ENCODE results near the gene PFKFB4. TPM values are rescaled to one million over a fixed set of nuclear protein-coding genes. Genes with fewer than 3 reads are reported as not detected.
"Not testable (repeated sequence)": the region's sequence is repeated elsewhere in the genome, so short reads cannot be mapped to it uniquely, and the experiment has no call there.

PFKFB4 gene
- total RNA-seq, 4 donors from 2014 or later, result 1.8 to 2.9 (median 1.9) TPM

DNA sequence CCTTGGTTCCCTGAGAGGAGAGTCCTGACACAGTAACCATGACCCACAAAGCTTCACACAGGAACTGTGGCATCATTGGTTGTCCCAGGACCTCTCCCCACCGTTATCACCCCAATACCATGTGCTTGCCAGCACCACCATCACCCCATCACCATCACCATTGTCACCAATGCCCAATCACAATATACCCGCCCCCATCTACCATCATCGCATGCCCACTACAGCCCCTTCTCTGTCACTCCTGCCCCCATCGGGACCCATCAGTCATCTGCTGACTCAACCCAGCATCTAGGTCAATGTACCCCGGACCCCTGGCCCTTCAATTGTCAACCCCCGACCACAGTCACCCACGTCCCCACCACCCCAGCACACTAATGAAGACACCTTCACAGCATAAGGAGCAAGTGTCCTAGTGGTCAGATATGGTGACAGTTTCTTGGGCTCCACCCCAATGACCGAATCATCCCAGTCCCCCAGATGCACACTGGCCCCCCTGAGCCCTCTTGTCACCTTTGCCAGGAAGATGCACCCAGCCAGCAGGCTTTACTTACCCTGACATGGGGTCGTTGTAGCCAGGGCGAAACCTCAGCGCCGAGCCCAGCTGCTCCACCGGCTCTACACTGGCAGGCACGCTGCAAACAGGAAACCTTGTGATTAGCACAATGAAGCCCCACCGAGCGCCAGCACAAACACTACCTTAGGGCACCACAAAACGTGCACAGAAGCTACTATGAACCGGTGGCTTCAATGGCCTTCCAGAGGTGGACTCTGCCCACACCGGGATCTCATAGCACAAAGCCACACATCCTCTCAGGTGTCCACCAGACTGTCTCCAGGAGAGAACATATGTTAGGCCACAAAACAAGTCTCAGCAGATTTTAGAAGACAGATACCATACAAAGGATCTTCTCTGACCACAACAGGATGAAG is 77.7 kb downstream of the PFKFB4 start:
- Histone ChIP-seq H3K36me3 (peaks cover 0 to 31% (median 15%) of the 10 kb centered on the region in 4 donors), H3K9me3 (no peaks in the 10 kb centered on the region), H3K27ac (replicated peaks in 1 of 4) (no peak overlapping the region), H3K27me3 (no peaks in the 10 kb centered on the region), H3K4me3 (no peak overlapping the region), H3K4me1 (no peaks in the 10 kb centered on the region)
- WGBS, result 85% methylated on average over 10 of the region's 19 CpGs
- no peak for TF ChIP-seq POLR2AphosphoS5 (IDR thresholded peaks at IDR 0.05)
- no peak for TF ChIP-seq EP300 (IDR thresholded peaks at IDR 0.05)
- TF ChIP-seq POLR2A (IDR thresholded peaks at IDR 0.05; ENCODE audit: low read depth), result no peak
- TF ChIP-seq, protein P1, sequence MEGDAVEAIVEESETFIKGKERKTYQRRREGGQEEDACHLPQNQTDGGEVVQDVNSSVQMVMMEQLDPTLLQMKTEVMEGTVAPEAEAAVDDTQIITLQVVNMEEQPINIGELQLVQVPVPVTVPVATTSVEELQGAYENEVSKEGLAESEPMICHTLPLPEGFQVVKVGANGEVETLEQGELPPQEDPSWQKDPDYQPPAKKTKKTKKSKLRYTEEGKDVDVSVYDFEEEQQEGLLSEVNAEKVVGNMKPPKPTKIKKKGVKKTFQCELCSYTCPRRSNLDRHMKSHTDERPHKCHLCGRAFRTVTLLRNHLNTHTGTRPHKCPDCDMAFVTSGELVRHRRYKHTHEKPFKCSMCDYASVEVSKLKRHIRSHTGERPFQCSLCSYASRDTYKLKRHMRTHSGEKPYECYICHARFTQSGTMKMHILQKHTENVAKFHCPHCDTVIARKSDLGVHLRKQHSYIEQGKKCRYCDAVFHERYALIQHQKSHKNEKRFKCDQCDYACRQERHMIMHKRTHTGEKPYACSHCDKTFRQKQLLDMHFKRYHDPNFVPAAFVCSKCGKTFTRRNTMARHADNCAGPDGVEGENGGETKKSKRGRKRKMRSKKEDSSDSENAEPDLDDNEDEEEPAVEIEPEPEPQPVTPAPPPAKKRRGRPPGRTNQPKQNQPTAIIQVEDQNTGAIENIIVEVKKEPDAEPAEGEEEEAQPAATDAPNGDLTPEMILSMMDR (IDR thresholded peaks at IDR 0.05), result no peak
- no peak for DNase-seq (ENCODE audit: extremely low spot score)
- intact Hi-C loops (cut with DNase I), result no loop called here

DNA sequence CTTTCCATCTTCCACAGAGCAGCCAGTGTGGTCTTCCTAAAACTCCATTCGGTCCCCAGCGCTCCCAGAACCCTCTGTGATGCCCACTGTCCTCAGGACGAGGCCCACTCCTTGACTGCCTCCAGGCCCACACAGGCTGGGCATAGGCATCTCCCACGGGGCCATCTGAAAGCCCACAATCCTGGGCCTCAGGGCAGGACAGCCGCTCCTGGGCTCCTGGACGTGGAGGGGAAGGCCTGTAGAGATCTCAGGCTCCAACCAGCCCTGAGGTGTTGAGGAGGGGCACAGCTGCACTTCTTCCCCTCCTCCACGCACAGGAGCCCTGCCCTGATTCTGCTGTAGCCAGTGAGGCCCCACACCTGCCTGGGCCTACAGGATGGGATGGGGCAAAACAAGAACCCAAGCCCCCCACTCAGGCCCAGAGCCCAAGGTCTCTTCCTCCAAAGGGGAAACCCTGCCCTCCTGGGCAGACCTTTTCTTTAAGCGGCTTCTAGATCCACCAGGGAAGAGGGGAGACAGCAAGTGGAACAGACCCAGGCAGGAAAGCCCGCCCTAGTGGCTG is 78.6 kb downstream of the PFKFB4 start:
- WGBS, result 81% methylated on average over 9 of the region's 9 CpGs
- intact Hi-C loops (cut with DNase I), result no loop called here
- peak overlapping the region in 2 of 4 donors; percentile 25 to 27 for H3K27ac ChIP-seq (replicated peaks in 1 of 4)
- H3K4me3 ChIP-seq, result no peak overlapping the region
- H3K9me3 ChIP-seq, result no peaks in the 10 kb centered on the region
- TF ChIP-seq POLR2AphosphoS5 (IDR thresholded peaks at IDR 0.05), result no peak
- no peak for TF ChIP-seq EP300 (IDR thresholded peaks at IDR 0.05)
- peaks cover 0 to 31% (median 15%) of the 10 kb centered on the region in 4 donors for H3K36me3 ChIP-seq
- H3K4me1 ChIP-seq, result peaks cover 7 to 8% (median 7%) of the 10 kb centered on the region in 4 donors
- no peaks in the 10 kb centered on the region for H3K27me3 ChIP-seq
- DNase-seq (ENCODE audit: extremely low spot score), result no peak

DNA sequence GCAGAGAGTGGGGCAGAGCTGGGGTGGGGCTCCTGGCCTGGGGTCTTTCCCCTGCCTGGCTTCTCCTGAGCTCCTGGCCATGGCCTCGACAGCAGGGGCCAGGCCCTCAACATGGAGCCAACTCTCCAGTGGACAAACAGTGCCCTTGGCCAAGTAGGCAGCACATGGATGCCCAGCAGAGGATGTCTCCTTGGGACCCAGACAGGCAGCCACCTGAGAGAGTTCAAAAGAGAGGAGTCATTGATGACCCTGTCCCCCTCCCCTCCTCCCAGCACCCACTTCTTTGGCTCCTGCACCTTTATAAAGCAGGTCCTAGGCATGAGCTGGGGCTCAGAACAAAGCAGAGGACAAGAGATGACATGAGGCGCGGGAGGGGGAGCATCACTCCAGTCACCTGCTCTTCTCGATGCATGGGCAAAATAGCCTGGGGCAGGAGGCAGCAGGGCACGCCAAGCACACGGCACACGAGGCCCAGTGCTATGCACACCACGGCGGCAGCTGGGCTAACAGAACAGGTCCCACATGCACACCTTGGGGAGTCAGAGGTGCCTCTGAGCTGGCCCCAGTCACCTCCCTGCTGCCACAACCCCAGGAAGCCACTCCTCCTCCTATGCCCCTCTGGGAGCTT is 80.1 kb downstream of the PFKFB4 start:
- Histone ChIP-seq H3K4me1 (peaks cover 16 to 18% (median 18%) of the 10 kb centered on the region in 4 donors), H3K4me3 (no peak overlapping the region), H3K36me3 (peaks cover 0 to 31% (median 15%) of the 10 kb centered on the region in 4 donors), H3K27me3 (no peaks in the 10 kb centered on the region), H3K9me3 (no peaks in the 10 kb centered on the region), H3K27ac (replicated peaks in 1 of 4) (no peak overlapping the region)
- intact Hi-C loops (cut with DNase I), result no loop called here
- no peak for DNase-seq (ENCODE audit: extremely low spot score)
- WGBS, result 91% methylated on average over 9 of the region's 9 CpGs
- TF ChIP-seq POLR2AphosphoS5 (IDR thresholded peaks at IDR 0.05) (no peak), POLR2A (IDR thresholded peaks at IDR 0.05; ENCODE audit: low read depth) (no peak), EP300 (IDR thresholded peaks at IDR 0.05) (no peak)

DNA sequence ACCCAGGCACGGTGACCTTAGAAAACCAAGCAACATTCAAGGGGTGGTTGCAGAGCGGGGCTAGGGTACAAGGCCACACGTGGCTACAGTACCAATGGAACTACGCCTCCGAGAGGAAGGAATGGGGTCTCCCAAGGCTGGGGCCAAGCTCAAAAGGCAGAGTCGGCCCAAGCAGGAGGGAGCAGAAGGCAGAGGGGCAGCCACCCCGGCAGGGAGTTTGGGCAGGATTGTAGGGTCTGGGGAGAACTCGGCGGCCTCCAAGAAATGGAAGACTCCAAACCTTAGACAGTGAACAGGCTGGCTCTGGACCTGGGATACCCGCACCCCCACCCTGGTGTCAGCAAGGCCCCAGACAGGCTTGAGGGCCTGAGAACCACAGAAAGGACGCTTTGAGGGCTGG is 81.4 kb downstream of the PFKFB4 start:
- DNase-seq (ENCODE audit: extremely low spot score), result no peak
- peaks cover 0 to 34% (median 14%) of the 10 kb centered on the region in 4 donors for H3K36me3 ChIP-seq
- H3K9me3 ChIP-seq, result no peaks in the 10 kb centered on the region
- no peak for TF ChIP-seq POLR2A (IDR thresholded peaks at IDR 0.05; ENCODE audit: low read depth)
- no peak for TF ChIP-seq EP300 (IDR thresholded peaks at IDR 0.05)
- TF ChIP-seq, protein P1 (IDR thresholded peaks at IDR 0.05), result no peak
- TF ChIP-seq POLR2AphosphoS5 (IDR thresholded peaks at IDR 0.05), result no peak
- intact Hi-C loops (cut with DNase I), result no loop called here
- 81% methylated on average over 7 of the region's 11 CpGs for WGBS
- no peak overlapping the region for H3K4me3 ChIP-seq
- no peak overlapping the region for H3K27ac ChIP-seq (replicated peaks in 1 of 4)
- H3K4me1 ChIP-seq, result peaks cover 30 to 32% (median 31%) of the 10 kb centered on the region in 4 donors
- H3K27me3 ChIP-seq, result no peaks in the 10 kb centered on the region

DNA sequence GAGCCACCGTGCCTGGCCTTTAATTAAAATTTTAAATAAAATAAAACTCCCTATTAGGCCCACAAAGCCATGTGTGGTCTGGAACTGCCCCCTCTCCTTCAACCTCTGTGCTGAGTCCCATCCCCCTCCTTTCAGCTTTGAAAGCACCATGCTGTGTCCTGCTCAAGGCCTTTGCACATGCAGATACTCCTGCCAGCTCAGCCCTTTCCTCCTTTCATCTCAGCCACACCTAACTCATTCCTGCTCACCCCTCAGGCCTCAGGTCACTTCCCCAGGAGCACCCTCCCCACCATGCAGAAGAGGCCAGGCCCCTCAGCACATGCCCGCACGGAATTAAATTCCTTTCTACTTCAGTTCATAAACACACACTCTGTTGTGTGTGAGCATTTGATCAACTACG is 82.0 kb downstream of the PFKFB4 start:
- WGBS, result 71% methylated on average over 4 of the region's 4 CpGs
- intact Hi-C loops (cut with DNase I), result no loop called here

DNA sequence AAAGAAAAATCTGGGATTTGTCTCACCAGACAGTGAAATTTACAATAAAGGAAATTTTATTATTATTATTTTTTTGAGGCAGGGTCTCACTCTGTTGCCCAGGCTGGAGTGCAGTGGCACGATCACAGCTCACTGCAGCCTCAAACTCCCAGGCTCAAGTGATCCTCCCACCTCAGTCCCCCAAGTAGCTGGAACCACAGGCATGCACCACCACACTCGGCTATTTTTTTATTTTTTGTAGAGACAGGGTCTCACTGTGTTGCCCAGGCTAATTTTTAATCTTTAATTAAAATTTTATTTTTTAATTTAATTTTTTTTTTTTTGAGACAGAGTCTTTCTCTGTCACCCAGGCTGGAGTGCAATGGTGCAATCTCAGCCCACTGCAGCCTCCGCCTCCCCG is 82.6 kb downstream of the PFKFB4 start:
- 94% methylated on average over 4 of the region's 4 CpGs for WGBS
- DNase-seq (ENCODE audit: extremely low spot score); intact Hi-C loops (cut with DNase I); H3K9me3 ChIP-seq; H3K27me3 ChIP-seq; H3K4me3 ChIP-seq: not testable (repeated sequence)
- peaks cover 0 to 40% (median 22%) of the 10 kb centered on the region in 4 donors for H3K36me3 ChIP-seq
- peak overlapping the region; percentile 89 to 97 (median 94) for H3K27ac ChIP-seq (replicated peaks in 1 of 4)
- peaks cover 41 to 43% (median 42%) of the 10 kb centered on the region in 4 donors for H3K4me1 ChIP-seq

More for the DNA sequence above, 82.0 kb downstream of the PFKFB4 start:
- Histone ChIP-seq H3K4me1 (peaks cover 35 to 37% (median 37%) of the 10 kb centered on the region in 4 donors), H3K27me3 (no peaks in the 10 kb centered on the region), H3K36me3 (peaks cover 0 to 40% (median 17%) of the 10 kb centered on the region in 4 donors), H3K27ac (replicated peaks in 1 of 4) (no peak overlapping the region), H3K4me3 (no peak overlapping the region), H3K9me3 (no peaks in the 10 kb centered on the region)
- TF ChIP-seq, protein P1 (IDR thresholded peaks at IDR 0.05), result no peak
- no peak for TF ChIP-seq EP300 (IDR thresholded peaks at IDR 0.05)
- no peak for TF ChIP-seq POLR2A (IDR thresholded peaks at IDR 0.05; ENCODE audit: low read depth)
- no peak for TF ChIP-seq POLR2AphosphoS5 (IDR thresholded peaks at IDR 0.05)
- DNase-seq (ENCODE audit: extremely low spot score), result no peak
